Activated naive CD4-positive, alpha-beta T cell treated with anti-CD3 and anti-CD28 coated beads, Interleukin-2, amount 50 U/mL, for 72 hours (primary cell): ENCODE results near the gene HILPDA. TPM values are rescaled to one million over a fixed set of nuclear protein-coding genes. Genes with fewer than 3 reads are reported as not detected.

Source experiments
- ATAC-seq, 2 donors: fragments of 150-1000 bp; cut with Tn5 transposase; 2 replicates each; pipeline ENCODE4 v1.10.0; 2021; ENCODE audit warnings: mild to moderate bottlenecking in 2 of 2, moderate library complexity in 2 of 2
- DNase-seq, 2 donors: peaks; one replicate each; pipeline ENCODE4 v3.0.0; 2021 to 2022; ENCODE audit warnings: low spot score in 2 of 2
- H3K27ac Mint-ChIP-seq, 2 donors: one replicate each; pipeline ENCODE4 v1.8.0; 2022; ENCODE audit warnings: mild to moderate bottlenecking in 2 of 2, mixed read lengths in 2 of 2
- H3K36me3 Mint-ChIP-seq, 2 donors: one replicate each; pipeline ENCODE4 v1.8.0; 2022; ENCODE audit warnings: mixed read lengths in 2 of 2
- H3K9me3 Mint-ChIP-seq, 2 donors: one replicate each; pipeline ENCODE4 v1.8.0; 2022; ENCODE audit warnings: mixed read lengths in 2 of 2
- total RNA-seq, 2 donors: library from RNA; stranded (reverse); gene quantifications; one replicate each; pipeline ENCODE4 v1.2.3, GENCODE V29; 2022

The HILPDA gene, protein sequence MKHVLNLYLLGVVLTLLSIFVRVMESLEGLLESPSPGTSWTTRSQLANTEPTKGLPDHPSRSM
- 100 to 1,000 TPM in 1 of 2 donors, 10 to 100 TPM in 1; 20.3 to 239 TPM for total RNA-seq

DNA sequence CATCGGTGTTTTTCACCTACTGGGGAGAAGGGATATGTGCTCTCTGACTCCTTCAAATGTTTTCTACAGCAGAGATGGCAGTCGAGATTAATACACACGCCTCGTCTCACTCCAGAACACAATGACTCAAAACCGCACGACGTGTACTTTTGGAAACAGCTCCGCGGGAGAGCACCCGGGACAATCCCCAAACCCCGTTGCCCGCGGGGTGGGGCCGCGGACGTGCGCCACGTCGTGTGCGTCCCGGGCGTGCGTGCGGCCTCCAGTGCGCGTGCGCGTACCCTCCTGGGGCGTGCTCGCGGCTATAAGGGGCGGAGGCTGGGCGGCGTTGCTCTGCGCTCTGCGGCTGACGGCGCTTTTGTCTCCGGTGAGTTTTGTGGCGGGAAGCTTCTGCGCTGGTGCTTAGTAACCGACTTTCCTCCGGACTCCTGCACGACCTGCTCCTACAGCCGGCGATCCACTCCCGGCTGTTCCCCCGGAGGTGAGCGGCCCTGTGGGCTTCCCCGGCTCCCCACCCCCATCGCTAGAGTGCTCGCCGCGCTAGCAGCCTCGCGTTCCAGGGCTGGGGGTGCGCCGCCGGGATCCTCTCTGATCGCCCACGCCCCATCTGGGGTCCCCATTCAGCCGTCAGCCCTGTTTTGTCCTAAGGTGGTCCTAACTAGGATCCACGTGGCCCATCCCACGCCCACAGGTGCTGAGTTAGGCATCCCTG is at the start of gene HILPDA:
TSS of gene HILPDA (plus strand) at position 336 of the 712 bp plus-strand sequence. CDS start 1,391 bp downstream, outside the sequence.
- peak; percentile 88 to 91 for ATAC-seq
- DNase-seq, result peak; percentile 96 to 98
- H3K9me3 Mint-ChIP-seq, result no peaks in the 10 kb centered on the region

DNA sequence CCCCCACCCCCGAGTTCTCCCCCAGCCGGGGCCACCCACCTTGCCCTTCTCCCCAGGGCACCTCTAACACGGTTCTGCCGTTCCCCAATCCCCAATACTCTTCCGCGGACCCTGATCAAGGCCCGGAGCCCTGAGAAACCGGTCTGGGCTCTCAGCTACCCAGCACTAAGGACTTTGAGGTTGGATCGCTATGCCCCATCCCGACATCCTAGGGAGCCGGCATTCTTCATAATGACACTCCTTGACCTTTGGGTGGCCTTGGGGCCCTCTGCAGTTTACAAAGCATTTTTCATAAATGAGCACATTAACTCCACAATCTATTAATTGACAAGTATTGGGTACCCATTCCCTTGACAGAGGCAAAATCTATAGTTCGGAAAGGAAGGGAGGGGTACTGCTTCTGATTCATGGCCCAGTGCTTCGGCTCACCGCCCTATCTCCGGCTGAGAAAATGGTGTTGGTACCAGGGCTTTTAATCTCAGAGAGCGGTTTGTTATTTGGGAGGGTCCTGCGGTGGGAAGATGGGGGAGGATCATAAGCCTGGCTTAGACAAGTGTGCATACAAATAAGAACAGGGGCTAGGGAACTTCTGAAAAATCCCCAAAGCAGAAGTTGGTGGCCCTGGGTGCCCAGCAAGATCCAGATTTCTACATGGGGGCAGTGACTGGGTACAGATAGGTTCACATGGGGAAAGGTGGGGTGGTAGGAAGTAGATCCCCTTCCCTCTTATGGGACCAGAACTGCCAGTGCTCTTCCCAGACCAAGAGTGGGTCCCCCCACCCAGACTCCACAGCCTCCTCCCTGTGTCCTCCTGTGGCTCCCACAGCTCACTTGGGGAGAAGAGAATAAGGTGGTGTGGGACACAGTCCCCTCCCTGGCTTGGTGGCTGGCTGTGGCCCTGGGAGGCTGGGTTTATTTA is 49.1 kb upstream of the HILPDA start:
- no peaks in the 10 kb centered on the region for H3K9me3 Mint-ChIP-seq
- H3K36me3 Mint-ChIP-seq, result no peaks in the 10 kb centered on the region
- ATAC-seq (no peak), DNase-seq (no peak)
- H3K27ac Mint-ChIP-seq, result no peak overlapping the region

More for the DNA sequence above, at the start of gene HILPDA:
- Mint-ChIP-seq H3K36me3 (peaks cover 23 to 59% of the 10 kb centered on the region in 2 donors), H3K27ac (peak within 1 kb of the TSS; percentile 95 to 97)

DNA sequence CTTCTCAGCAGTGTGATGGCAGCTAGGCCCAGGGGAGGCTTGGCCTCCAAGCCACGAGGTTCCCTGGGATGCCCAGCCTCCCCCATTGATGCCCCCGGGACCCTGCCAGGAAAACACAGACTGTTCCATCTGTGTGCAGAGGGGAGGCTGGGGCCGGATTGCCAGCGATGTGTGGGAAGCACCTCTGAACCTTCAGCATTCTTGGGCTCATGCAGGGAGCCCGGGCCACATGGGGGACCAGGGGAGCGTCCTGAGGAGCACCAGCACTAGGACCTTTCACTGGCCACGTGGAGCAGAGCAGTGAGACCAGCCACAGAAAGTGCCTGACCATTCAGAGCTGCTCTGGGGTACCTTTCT is 48.5 kb upstream of the HILPDA start:
- Mint-ChIP-seq H3K9me3 (no peaks in the 10 kb centered on the region), H3K27ac (no peak overlapping the region), H3K36me3 (no peaks in the 10 kb centered on the region)
- DNase-seq (no peak), ATAC-seq (no peak)

DNA sequence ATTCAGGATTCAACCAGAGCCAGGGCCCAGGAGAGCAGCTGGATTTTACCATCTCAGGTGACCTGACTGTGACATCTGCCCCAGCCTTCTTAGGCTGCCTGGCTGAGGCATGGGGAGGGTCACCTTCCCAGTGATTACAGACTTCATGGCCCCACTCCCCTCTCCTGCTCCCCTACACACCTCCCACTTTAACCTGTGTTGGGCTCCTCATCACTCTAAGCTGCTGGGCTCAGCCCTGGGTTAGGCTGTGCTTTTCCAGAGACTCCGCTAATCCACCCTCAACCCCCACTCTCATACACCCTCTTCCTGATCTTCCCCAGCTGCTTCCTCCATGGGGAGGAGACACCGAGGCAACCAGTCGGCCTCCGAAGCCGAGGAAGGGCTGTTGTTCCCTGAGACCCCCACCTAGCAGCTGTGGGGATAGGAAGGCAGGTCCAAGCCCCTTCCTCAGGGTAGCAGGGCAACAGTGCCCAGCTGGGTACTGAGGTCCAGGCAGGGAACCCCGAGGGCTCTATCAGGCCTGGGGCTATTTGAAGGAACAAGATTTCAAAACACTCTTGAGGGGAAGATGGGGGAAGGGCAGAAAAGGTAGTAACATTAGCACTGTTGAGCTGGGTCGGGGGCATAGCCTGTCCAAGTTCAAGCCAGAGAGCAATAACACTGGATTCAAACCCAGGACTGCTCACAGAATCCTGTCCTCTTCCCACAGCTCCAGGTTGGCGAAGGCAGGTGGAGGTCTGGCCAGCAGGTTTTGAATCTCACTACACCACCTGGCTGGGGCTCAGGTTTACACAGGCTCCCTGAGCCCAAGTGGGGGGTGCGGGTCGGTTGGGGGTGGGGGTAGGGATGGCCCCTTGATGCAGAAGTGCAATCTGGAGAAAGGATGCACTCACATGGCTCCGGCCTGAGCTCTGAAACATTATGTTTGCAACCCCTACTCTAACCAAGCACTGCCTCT is 47.6 kb upstream of the HILPDA start:
- DNase-seq (no peak), ATAC-seq (no peak)
- H3K9me3 Mint-ChIP-seq, result no peaks in the 10 kb centered on the region
- no peak overlapping the region for H3K27ac Mint-ChIP-seq
- no peaks in the 10 kb centered on the region for H3K36me3 Mint-ChIP-seq

DNA sequence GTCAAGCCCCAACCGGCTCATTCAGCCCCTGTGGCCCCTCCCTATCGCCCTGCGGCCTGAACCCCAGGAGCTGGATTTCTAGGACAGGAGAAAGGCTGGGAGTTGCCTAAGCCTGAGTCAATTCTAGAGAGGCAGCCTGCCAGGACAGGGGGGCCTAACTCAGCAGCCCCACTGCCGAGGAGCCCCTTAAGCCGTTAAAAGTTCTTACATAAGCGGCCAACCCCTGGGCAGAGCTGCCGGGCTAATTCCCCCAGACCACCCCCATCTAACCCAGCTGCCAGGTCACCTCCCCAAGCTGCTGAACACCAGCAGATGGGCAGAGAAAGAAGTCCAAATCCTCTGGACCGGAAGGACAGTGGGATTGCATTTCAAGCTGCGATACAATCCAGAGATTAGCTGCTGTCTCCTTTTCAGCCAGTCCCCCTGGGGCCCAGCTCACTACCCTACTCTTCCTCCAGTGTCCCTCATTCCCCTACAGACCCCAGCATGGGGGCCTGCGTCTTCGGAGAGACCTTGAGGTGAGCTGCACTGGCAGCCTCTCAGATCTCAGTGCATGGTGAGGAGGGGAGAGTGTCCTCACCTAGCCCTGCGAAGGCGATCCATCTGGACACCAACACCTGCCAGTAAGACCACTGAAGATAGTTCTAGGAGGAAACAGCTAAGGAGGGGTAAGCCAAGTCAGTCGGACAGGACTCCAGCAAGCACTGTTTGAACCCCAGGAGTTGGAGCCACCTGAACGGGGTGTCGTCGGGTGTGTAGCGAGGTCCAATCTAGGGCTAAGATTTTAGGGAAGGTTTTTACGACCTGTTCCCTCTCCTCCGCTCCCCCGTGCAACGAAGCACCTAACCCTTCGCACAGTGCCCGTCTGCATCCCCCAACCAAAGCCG is 46.7 kb upstream of the HILPDA start:
- ATAC-seq (peak in 1 of 2 donors; percentile 0), DNase-seq (no peak)
- Mint-ChIP-seq H3K9me3 (no peaks in the 10 kb centered on the region), H3K27ac (no peak overlapping the region), H3K36me3 (no peaks in the 10 kb centered on the region)

DNA sequence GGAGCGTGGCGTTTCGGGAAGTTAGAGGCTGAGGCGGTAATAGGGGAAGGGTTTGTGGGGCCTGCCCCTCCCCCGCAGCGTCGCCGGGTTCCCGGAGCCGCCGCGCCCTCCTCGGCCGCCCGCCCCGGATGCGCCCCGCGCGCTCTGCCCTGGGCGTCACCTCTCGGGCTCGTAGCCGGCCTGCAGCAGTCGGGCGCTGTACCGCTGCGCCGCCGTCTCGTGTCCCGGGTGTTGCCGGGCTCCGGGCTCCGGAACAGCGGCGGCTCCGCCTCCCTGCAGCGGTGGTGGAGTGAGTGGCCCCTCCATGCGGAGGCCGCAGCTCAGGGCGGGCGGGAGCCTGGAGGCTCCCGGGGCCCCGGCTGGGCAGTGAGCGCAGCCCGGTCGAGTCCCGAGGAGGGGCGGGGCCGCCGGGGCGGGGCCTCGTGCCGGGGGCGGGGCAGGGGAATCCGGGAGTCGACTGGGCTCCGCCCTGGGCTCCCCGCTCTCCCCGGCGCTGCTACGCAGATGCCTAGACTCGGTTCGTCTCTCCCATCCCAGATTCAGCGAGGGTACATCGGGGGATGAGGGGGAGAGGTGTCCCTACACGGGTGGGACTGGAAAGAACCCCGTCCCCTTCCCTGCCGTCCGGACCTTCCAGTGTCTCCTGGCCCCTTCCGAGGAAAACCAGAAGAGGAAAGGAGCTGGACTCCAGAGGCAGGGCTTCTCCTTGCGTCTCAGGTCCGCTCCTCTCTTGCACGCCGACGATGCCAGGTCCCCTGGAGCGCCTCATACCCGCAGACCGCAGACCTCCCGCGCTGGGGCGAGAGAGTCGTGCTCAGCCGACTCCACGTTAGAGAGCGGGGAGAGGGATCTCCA is 45.9 kb upstream of the HILPDA start, which contains the start of gene IMPDH1:
TSS of gene IMPDH1 (minus strand) at position 387 of the 855 bp plus-strand sequence. CDS start at position 306, 81 bp downstream.
- DNase-seq (peak; percentile 87 to 91), ATAC-seq (peak; percentile 86 to 89)
- Mint-ChIP-seq H3K9me3 (no peaks in the 10 kb centered on the region), H3K36me3 (no peaks in the 10 kb centered on the region), H3K27ac (peak within 1 kb of the TSS; percentile 59 to 65)

DNA sequence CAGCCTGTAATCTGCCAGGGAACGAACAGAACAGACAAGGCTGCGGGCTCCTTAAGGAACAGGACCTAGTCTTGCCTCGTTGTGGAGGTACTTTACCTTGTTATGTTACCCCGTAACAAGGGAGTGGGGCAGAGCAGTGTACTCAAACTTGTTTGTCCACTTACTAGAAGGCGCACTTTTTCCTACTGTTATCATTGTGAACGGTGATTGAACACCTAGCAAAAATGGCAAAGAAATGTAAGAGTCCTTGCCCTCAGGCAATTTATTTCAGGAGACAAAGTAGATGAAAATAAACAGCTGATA is 45.3 kb upstream of the HILPDA start:
- H3K9me3 Mint-ChIP-seq, result no peaks in the 10 kb centered on the region
- no peak for DNase-seq
- H3K27ac Mint-ChIP-seq, result peak overlapping the region; percentile 59 to 65

DNA sequence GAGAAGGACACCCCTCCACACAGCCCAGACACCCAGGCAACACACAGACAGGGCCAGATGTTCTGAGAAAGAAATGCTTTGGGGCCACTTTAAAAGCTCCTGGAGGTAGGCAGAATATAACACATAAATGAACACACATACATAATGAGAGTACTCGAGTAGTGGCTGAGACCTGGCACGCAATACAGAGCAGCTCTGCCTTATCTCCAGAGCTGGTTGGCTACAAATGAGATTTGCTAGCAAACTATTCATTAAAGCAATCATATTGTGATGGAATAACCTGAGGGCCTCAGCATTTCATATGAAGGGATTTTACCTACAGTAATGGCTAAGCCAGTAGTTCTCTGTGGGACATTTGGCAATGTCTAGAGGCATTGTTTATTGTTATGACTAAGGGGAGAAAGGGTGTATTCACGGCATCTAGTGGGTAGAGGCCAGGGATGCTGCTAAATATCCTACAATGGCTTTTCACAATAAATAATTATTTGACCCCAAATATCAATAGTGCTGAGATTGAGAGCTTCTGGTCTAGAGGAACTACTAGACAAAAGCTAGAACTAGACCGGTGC is 40.4 kb upstream of the HILPDA start:
- H3K9me3 Mint-ChIP-seq, result no peaks in the 10 kb centered on the region
- no peak overlapping the region for H3K27ac Mint-ChIP-seq
- DNase-seq, result no peak
- no peak for ATAC-seq
- no peaks in the 10 kb centered on the region for H3K36me3 Mint-ChIP-seq

More for the DNA sequence above, 45.3 kb upstream of the HILPDA start:
- no peak for ATAC-seq
- H3K36me3 Mint-ChIP-seq, result no peaks in the 10 kb centered on the region

DNA sequence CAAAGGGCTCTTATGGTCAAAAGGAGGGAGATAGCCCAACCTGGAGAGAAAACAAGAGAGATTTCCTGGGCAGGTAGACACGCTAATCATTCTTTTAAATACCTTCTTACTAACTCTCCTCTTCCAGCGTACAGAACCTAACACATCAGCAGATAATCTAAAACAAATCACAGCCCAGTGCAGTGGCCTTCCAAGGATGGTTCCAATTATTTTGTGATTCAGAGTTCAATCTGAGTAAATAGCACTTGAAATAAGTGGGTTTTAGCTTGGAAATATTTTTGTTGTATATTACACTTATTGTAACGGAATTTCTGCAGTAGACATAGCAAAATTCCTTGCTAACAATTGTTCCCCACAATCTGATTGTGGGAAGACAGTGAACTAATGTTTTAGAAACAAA is 38.6 kb upstream of the HILPDA start:
- no peak for ATAC-seq
- Mint-ChIP-seq H3K27ac (no peak overlapping the region), H3K9me3 (no peaks in the 10 kb centered on the region), H3K36me3 (no peaks in the 10 kb centered on the region)
- DNase-seq, result no peak

DNA sequence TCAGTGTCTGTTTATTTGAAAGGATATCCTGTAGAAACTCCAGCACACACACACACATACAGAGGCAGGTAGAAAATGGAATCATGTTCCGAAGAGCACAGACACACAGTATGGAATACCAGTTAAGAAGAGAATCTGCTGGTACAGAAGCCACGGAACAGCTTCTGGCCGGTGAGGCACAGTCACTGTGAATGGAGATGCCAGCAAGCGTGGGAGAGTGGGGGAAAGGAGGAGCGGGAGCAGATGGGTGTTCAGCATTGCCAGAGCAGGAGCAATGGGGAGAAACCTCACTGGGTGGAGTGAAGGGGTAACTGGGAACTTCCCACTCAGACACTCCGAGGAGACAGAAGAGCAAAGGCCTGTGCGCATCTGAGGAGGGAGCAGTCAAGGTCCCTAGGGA is 36.4 kb upstream of the HILPDA start:
- no peak for DNase-seq
- H3K36me3 Mint-ChIP-seq, result no peaks in the 10 kb centered on the region
- H3K9me3 Mint-ChIP-seq, result no peaks in the 10 kb centered on the region
- ATAC-seq, result no peak
- peak overlapping the region in 1 of 2 donors; percentile 40 for H3K27ac Mint-ChIP-seq

DNA sequence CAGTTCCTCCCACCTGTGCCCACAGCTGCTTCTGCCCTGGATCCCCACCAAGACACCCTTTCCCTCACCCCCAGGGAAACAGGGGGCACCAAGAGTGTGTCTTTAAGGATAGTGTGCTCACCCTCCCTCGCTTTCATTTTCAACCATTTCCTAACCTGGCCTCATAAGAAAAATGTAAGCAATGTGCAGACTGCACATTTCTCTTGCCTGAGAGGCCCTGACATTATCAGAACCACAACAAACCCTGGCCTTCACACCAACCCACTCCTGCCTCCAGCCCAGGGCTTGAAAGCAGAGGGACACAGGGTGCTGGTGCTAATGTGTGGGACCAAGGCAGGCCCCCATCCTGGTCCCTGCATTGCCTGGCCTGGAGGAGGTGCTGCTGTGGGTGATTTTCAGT is 34.9 kb upstream of the HILPDA start:
- peak overlapping the region; percentile 27 to 34 for H3K27ac Mint-ChIP-seq
- H3K9me3 Mint-ChIP-seq, result no peaks in the 10 kb centered on the region
- H3K36me3 Mint-ChIP-seq, result no peaks in the 10 kb centered on the region
- ATAC-seq (no peak), DNase-seq (no peak)

DNA sequence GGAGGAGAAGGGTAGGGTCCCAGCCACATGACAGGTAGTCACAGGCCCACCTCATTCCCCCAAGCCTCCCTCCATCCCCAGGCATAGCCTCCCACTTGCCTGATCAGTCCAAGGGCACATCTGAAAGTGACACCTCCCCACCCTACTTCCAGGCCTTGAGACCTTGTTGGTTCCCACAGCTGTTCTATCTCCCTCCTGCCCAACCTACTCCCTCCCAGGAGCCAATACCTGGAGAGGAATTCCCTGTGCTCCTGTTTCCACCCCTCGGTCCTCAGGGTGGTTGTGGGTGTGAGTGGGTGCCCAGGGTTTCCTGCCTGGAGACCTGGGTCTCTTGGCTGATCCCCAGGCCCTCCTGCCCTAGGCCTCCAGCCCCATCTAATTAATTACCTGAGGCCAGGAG is 34.3 kb upstream of the HILPDA start:
- H3K36me3 Mint-ChIP-seq, result no peaks in the 10 kb centered on the region
- DNase-seq (no peak), ATAC-seq (no peak)
- no peak overlapping the region for H3K27ac Mint-ChIP-seq
- H3K9me3 Mint-ChIP-seq, result no peaks in the 10 kb centered on the region

DNA sequence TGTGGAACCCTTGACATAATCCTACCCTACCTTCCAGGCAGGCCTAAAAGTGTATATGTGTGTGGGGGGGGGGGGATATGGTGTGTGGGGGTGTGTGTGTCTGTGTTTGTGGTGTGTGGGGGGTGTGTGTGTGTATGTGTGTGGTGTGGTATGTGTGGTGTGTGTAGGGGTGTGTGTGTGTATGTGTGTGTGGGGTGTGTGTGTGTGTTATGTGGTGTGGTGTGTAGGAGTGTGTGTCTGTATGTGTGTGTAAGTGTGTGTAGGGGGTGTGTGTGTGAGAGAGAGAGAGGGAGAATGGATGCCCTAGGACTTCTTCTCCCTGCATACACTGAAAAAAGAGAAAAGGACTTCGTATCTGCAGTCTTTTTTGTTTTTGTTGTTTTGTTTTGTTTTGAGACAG is 33.6 kb upstream of the HILPDA start:
- ATAC-seq (no peak), DNase-seq (no peak)
- Mint-ChIP-seq H3K9me3 (no peaks in the 10 kb centered on the region), H3K27ac (no peak overlapping the region), H3K36me3 (no peaks in the 10 kb centered on the region)

DNA sequence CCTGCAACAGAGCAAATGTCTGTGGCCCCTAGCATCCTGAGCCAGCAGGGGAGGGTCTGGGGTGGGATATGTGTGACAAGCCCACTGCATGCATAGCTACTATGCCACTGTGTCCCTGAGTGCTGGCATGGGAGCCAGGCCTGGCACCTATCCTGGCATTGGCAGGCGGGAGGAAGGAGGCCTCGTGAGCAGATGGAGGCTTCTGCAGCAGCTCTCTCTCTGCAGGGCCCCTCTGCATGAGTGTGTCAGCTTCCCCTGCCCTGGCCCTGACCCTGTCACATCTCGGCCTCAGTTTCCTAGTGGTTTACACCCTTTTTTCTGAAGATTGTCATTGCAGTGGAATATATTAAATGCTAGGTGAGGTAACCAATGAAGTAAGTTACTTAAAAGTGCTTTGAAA is 32.8 kb upstream of the HILPDA start:
- H3K27ac Mint-ChIP-seq, result no peak overlapping the region
- no peaks in the 10 kb centered on the region for H3K9me3 Mint-ChIP-seq
- no peak for DNase-seq
- no peaks in the 10 kb centered on the region for H3K36me3 Mint-ChIP-seq
- no peak for ATAC-seq
